ENCODE data around the gene TMEM63A.

The TMEM63A gene

DNA sequence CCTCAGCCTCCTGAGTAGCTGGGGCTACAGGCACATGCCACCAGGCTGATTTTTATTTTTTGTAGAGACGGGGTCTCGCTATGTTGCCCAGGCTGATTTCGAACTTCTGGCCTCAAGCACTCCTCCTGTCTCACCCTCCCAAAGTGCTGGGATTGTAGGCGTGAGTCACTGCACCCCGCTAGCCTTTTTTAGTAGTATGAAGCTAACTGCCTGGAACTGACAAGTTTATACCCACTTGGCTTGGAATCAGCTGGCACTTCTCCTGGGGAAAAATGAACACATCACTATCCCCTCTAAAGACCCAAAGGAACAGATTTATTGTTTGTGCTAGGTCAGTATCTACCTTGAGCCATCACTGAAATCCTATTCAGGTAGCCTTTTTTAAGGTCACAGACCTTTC, 19.0 kb downstream of the TMEM63A start:
- DNase-seq: peak; percentile 29

DNA sequence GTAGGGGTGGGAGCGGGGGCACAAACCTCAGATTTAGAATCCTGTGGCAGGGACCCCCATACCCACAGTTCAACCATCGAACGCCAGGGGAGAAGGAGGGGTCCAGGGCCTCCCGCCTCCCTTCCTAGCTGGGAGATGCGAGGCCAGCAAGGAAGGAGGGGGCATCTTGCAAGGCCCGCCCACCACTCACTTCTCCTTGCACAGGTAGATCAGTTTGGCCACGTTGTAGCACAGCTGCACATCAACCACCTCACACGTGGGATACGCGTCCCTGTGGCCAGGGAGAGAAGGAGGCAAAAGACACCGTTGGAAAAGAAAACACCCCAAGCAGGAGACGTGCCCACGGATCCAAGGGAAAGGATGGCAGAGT, 19.6 kb downstream of the TMEM63A start:
- DNase-seq: no peak

DNA sequence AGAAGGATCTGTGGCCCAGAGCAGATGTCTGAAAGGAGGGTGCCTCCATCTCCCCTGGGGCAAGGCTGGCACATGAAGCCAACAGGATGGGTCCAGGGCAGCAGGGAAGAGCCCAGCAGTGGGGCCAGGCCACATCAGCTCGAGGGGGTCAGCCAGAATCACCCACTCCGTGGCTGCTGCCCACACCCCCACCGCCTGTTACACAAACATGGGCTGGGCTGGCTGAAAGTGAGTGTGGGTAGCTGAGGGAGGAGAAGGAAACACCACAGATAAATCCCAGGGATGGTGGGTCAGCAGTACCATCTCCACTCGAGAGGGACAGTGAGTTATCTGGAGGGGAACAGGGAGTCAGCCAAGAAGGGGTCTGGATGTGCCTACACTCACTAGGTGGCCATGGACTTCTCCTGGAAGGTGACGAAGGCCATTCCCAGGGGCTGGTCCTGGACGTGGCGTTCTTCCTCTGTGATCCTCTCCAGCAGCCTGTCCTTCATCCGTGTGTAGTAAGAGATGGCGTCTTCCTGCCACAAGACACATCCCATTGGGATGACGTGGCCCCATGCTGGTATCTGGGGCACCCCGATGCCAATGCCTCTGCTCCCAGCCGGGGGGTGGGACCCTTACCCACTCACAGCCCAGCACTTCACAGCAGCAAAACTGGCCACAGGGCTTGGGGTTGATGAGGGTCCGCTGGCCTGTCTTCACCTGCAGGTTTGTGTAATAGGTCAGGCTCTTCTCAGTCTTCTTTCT, 20.2 kb downstream of the TMEM63A start:
- no peak for DNase-seq

DNA sequence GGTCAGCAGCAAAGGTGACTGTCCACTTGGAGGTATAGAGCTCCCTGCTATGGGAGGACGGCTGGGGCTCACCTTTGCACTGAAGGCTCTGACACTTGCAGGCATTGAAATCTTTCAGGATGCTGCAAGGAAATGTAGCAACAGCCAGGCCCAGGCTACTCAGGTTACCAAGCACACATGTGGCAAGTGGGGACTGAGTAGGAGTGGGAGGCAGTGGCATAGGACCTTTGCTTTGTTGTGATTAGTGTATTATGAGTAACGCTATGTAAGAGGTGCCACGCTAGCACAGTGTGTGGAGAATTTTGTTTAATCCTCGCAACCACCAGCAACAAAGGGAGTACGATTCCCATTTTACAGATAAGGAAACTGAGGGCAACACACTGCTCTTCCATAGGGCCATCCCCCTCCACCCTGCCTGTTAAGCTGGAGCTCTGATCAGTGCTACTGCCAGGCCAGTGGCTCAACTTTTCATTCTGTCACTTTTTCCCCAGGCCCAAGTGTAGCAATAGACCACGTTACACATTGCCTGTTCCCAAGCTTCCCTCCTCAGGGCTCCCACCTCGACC, 21.2 kb downstream of the TMEM63A start:
- no peak for DNase-seq

DNA sequence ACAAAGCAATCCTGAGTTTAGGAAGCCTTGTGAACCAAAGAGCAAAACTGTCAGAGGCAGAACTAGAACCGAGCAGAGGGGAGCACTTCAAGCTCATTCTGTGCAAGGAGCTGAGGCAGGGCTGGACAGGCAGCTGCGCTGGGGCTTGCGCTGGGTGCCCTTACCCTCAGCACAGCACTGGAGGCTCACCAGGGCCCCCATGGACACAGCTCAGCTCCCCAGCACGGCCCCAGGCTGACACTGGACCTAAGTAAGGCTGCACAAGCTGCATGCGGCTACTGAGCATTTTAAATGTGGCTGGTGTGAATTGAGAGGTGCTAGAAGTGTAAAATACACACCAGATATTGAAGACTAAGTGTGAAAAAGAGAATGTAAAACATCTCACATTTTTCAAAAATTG, 22.1 kb downstream of the TMEM63A start:
- DNase-seq: no peak

GRCh38 chr1:225859151-225859550, 23.0 kb downstream of the TMEM63A start:
- DNase-seq: no peak

DNA sequence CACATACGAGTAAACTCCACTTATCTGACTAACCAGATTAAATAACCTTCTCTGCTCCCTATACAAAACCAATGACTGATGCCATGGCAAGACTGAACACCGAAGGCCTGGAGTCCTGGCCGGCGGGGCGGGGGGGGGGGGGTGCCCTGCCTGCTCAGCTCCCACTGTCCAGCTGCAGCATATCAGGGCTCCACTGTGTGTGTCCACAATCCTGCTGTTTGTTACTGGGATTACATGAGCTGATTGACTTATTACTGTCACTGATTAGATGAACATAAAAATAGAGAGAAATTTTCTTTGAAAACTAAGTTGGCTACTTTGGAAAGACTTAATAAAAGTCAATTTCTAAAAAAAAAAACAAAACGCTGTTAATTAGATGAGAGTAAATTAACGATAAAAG, 24.9 kb downstream of the TMEM63A start:
- DNase-seq: no peak

GRCh38 chr1:225855503-225856300, 26.5 kb downstream of the TMEM63A start:
- no peak for DNase-seq

DNA sequence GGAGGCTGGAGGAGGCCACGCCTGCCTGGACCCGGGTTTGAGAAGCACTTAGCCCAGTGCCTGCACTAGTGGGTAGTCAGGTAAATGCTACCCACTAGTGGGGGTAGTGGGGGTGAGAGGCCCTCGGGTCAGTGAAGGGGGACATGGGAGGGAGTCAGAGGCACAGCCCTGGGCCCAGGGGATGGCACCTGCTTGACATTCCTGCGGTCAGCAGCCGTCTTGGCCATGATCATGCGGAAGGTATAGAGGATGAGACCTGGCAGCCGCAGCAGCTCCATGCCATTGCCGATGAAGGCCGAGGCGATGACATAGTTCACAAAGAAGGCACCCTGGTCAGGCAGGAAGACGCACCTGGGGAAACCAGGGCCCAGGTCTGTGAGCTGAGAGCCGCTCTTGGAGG, 28.7 kb downstream of the TMEM63A start:
- DNase-seq: no peak

GRCh38 chr1:225852413-225853124, 29.6 kb downstream of the TMEM63A start:
- DNase-seq: no peak

GRCh38 chr1:225851805-225852204, 30.4 kb downstream of the TMEM63A start:
- DNase-seq: no peak

DNA sequence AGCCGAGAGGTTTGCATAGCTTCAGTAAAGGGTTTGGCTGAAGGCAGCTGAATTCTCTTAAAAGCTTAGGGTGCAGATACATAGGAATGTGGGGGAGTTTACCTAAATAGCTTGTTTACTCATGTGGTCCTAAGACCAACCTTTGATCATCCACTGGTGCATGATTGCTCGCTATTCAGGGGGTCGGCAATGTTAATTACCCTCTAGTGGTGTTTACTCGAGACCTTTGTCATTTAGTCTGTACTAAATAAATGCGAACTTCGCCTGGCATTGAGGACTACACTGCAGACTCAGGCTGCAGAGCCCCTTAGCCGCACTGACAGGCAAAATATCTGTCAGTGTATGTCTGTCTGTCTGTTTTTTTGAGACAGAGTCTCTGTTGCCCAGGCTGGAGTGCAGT, 31.8 kb downstream of the TMEM63A start:
- DNase-seq: no peak

- DNase-seq: no peak
Observed at GRCh38 chr1:225849925-225850324, 32.3 kb downstream of the TMEM63A start.

- peak; percentile 81 for DNase-seq
Observed at GRCh38 chr1:225848030-225848955, 33.9 kb downstream of the TMEM63A start.

DNA sequence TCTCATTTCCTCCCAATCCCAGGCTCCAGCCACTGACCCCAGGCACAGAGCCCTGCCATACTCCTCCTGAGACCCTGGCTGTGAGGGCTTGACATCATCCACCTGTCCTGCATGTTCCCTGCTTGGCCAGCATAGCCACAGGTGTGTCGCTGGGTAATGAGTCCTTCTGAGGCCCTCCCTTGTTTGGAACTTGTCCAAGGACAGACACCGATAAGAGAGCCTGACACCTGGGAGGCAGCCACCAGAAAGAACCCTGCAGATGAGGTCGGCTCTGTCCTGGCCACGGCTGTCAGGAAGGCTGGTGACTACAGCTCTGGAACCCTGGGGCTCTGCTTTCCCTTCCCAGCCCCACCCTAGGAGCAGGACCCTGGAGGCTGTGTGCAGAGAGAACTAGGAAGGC, 34.6 kb downstream of the TMEM63A start:
- no peak for DNase-seq

DNA sequence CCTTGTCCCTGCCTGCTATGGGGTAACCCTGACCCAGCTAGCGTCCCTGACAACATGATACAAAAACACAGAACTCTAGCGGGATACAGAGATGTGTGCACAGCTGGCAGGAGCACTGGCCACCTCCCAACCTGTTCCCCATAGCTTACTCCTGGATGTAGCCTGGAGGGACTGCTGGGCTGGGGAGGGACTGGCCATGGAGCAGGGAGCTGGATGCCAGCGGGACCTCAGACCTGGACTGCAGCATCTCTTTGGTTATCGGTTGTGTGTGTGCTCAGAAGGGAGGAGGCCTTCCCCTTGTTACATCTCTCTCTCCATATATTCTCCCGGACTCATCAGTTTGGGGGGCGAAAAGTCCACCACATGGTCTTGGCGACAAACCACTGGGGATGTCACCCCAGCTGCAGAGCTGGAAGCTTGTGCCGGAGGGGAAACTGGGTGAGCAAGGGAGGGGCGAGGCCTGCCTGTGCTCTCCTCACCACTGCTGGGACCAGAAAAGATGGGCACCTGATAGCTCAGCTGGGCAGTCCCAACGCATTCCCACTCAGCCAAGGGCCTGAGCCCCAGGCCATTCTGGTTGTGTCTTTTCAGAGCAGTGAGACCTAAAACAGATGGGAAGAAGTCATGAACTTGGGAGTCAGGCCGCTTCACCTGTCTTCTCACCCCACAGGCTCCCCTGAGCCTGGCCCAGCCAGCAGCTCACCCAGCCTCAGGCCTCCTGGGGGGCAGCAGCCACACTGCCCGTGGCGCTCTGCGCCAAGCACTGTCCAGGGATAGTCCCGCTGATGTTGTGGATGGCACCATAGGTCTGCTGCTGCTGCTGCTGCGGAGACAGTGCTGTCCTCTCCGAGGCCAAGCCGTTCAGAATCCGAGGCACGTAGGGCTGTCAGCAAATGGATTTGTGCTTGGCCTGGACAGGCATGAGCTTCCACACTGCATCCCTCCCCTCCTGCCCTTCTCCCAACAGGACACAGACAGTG, 35.6 kb downstream of the TMEM63A start:
- no peak for DNase-seq

- DNase-seq: peak; percentile 55
Observed at GRCh38 chr1:225845571-225846259, 36.5 kb downstream of the TMEM63A start.

GRCh38 chr1:225845097-225845496, 37.1 kb downstream of the TMEM63A start:
- DNase-seq: no peak

DNA sequence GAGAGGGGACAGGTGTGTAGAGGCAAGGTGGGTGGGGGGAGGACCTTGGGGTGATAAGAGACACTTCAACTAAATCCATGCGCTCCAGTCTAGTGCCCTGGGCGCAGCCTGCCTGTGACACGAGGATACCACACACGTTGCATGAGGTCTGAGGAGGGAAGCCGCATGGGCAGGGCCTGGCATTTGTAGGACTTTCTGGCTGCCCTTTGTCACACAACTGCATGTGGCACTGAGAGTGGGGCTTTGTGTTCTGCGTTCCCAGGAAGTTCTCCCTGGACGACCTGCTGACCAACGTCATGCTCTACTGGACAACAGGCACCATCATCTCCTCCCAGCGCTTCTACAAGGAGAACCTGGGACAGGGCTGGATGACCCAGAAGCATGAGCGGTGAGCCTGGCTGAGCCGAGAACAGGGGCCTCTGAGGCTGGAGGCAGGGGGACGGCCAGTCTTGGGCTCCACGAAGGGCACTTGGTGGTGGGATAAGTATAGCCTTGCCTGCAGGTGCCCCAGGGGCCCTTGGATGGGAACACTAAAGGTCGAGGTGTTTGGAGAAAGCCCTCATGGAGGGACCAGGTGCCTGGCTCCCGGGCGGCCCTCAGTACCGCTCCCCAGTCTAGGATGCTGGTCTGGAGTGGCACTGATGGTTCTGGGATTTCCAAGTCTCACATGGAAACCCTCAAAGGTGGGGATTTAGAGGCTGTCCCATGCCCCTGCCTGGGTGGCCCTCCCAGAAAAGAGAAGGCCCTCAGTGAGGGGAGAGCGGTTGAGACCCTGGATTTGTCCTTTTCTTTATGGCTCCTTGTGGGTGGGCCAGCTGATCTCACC, 37.7 kb downstream of the TMEM63A start:
- DNase-seq: no peak

GRCh38 chr1:225843426-225843795, 38.8 kb downstream of the TMEM63A start:
- DNase-seq: no peak
